HG03097 (cell line): Measurements from ENCODE around the gene TIMP2.
"Not testable (repeated sequence)": the region's sequence is repeated elsewhere in the genome, so short reads cannot be mapped to it uniquely, and the experiment has no call there.

Source experiments
- ATAC-seq: cut with Tn5 transposase; IDR thresholded peaks from one replicate; pipeline ENCODE4 v1.9.1; 2021; ENCODE audit not compliant: unreplicated experiment, low FRiP score

TIMP2 gene

GRCh38 chr17:78892062-78892456, 33.1 kb downstream of the TIMP2 start:
- ATAC-seq, result no peak

- ATAC-seq, result no peak
Measured at GRCh38 chr17:78891406-78892061, 33.7 kb downstream of the TIMP2 start.

GRCh38 chr17:78890498-78890897, 34.7 kb downstream of the TIMP2 start:
- ATAC-seq, result no peak

- ATAC-seq, result not testable (repeated sequence)
Measured at GRCh38 chr17:78890096-78890495, 35.1 kb downstream of the TIMP2 start.

GRCh38 chr17:78889531-78889930, 35.7 kb downstream of the TIMP2 start:
- ATAC-seq, result no peak

- no peak for ATAC-seq
Measured at GRCh38 chr17:78888941-78889518, 36.2 kb downstream of the TIMP2 start.

- no peak for ATAC-seq
Measured at GRCh38 chr17:78886954-78887353, 38.2 kb downstream of the TIMP2 start.

- ATAC-seq, result no peak
Measured at GRCh38 chr17:78885956-78886355, 39.2 kb downstream of the TIMP2 start.

GRCh38 chr17:78884876-78885667, 40.1 kb downstream of the TIMP2 start:
- ATAC-seq, result no peak

- no peak for ATAC-seq
Measured at GRCh38 chr17:78884148-78884825, 40.9 kb downstream of the TIMP2 start.

GRCh38 chr17:78883533-78884131, 41.6 kb downstream of the TIMP2 start:
- no peak for ATAC-seq

- no peak for ATAC-seq
Measured at GRCh38 chr17:78883089-78883532, 42.1 kb downstream of the TIMP2 start.

- no peak for ATAC-seq
Measured at GRCh38 chr17:78882540-78883088, 42.6 kb downstream of the TIMP2 start.

GRCh38 chr17:78879635-78880186, 45.5 kb downstream of the TIMP2 start:
- ATAC-seq, result no peak

- no peak for ATAC-seq
Measured at GRCh38 chr17:78878871-78879527, 46.2 kb downstream of the TIMP2 start.

- no peak for ATAC-seq
Measured at GRCh38 chr17:78878261-78878660, 46.9 kb downstream of the TIMP2 start.

GRCh38 chr17:78876954-78877517, 48.2 kb downstream of the TIMP2 start:
- not testable (repeated sequence) for ATAC-seq

GRCh38 chr17:78876094-78876597, 49.0 kb downstream of the TIMP2 start:
- no peak for ATAC-seq
